ENCODE data around the gene ATP6AP1. TPM values are rescaled to one million over a fixed set of nuclear protein-coding genes. Genes with fewer than 3 reads are reported as not detected.
A peak's percentile ranks its signal among the peaks of the same experiment; 100 is the strongest.

Gene ATP6AP1
- total and polyA plus RNA-seq, 2 donors (not counting 1 experiment from before 2014, with no cell fraction given) = 59.8 to 89.7 TPM

- Histone ChIP-seq H3K4me3 (replicated peaks in 1 of 4; ENCODE audit: control extremely low read depth in 1 of 4, insufficient read depth in 1 of 4, low read depth in 3 of 4, low read length in 4 of 4) (no peak overlapping the region), H3K36me3 (ENCODE audit: control insufficient read depth, insufficient read depth, low read length) (peaks cover 8% of the 10 kb centered on the region), H3K4me2 (ENCODE audit: extremely low read depth, insufficient read depth, low read length) (no peak overlapping the region), H2AFZ (ENCODE audit: low read length) (no peak overlapping the region), H3K79me2 (ENCODE audit: control insufficient read depth, insufficient read depth, low read length) (peaks cover 16% of the 10 kb centered on the region), H3K4me1 (ENCODE audit: control insufficient read depth, extremely low read depth, insufficient read depth, low read length) (peaks cover under 1% of the 10 kb centered on the region), H3K9ac (ENCODE audit: insufficient read depth, low read length) (no peak overlapping the region), H3K27me3 (ENCODE audit: control insufficient read depth, insufficient read depth, low read length) (no peaks in the 10 kb centered on the region), H3K27ac (ENCODE audit: insufficient read depth, low read length) (no peak overlapping the region), H3K9me3 (ENCODE audit: control insufficient read depth, insufficient read depth, low read depth, low read length) (no peaks in the 10 kb centered on the region), H4K20me1 (ENCODE audit: control insufficient read depth, extremely low read depth, insufficient read depth, low read length) (no peaks in the 10 kb centered on the region)
- TF ChIP-seq EZH2 (IDR thresholded peaks at IDR 0.05; ENCODE audit: low read length, missing control alignments) (no peak), CTCF (conservative IDR thresholded peaks at IDR 0.05 in 1 of 2, IDR thresholded peaks at IDR 0.05 in 1 of 2; ENCODE audit: low read depth in 1 of 2, low read length in 2 of 2) (no peak)
- DNase-seq (ENCODE audit: low read depth in 2 of 2) = no peak
Measured at GRCh38 chrX:154450312-154450711, 21.8 kb downstream of the ATP6AP1 start.

GRCh38 chrX:154452823-154453222 is 24.3 kb downstream of the ATP6AP1 start:
- Histone ChIP-seq H3K27me3 (ENCODE audit: control insufficient read depth, insufficient read depth, low read length) (no peaks in the 10 kb centered on the region), H3K4me2 (ENCODE audit: extremely low read depth, insufficient read depth, low read length) (no peak overlapping the region), H2AFZ (ENCODE audit: low read length) (no peak overlapping the region), H3K4me1 (ENCODE audit: control insufficient read depth, extremely low read depth, insufficient read depth, low read length) (no peaks in the 10 kb centered on the region), H3K9me3 (ENCODE audit: control insufficient read depth, insufficient read depth, low read depth, low read length) (no peaks in the 10 kb centered on the region), H3K36me3 (ENCODE audit: control insufficient read depth, insufficient read depth, low read length) (peaks cover 6% of the 10 kb centered on the region), H3K9ac (ENCODE audit: insufficient read depth, low read length) (no peak overlapping the region), H3K4me3 (replicated peaks in 1 of 4; ENCODE audit: control extremely low read depth in 1 of 4, insufficient read depth in 1 of 4, low read depth in 3 of 4, low read length in 4 of 4) (no peak overlapping the region), H3K79me2 (ENCODE audit: control insufficient read depth, insufficient read depth, low read length) (no peaks in the 10 kb centered on the region), H3K27ac (ENCODE audit: insufficient read depth, low read length) (no peak overlapping the region), H4K20me1 (ENCODE audit: control insufficient read depth, extremely low read depth, insufficient read depth, low read length) (no peaks in the 10 kb centered on the region)
- no peak for DNase-seq (ENCODE audit: low read depth in 2 of 2)
- no peak for TF ChIP-seq CTCF (conservative IDR thresholded peaks at IDR 0.05 in 1 of 2, IDR thresholded peaks at IDR 0.05 in 1 of 2; ENCODE audit: low read depth in 1 of 2, low read length in 2 of 2)

GRCh38 chrX:154457491-154458115 is 29.1 kb downstream of the ATP6AP1 start:
- H4K20me1 ChIP-seq (ENCODE audit: control insufficient read depth, extremely low read depth, insufficient read depth, low read length) = no peaks in the 10 kb centered on the region
- no peaks in the 10 kb centered on the region for H3K4me1 ChIP-seq (ENCODE audit: control insufficient read depth, extremely low read depth, insufficient read depth, low read length)
- H3K9me3 ChIP-seq (ENCODE audit: control insufficient read depth, insufficient read depth, low read depth, low read length) = no peaks in the 10 kb centered on the region
- no peak overlapping the region for H3K27ac ChIP-seq (ENCODE audit: insufficient read depth, low read length)
- peak overlapping the region; percentile 27 to 51 (median 34) for H3K4me3 ChIP-seq (replicated peaks in 1 of 4; ENCODE audit: control extremely low read depth in 1 of 4, insufficient read depth in 1 of 4, low read depth in 3 of 4, low read length in 4 of 4)
- H3K9ac ChIP-seq (ENCODE audit: insufficient read depth, low read length) = peak overlapping the region; percentile 46
- H3K79me2 ChIP-seq (ENCODE audit: control insufficient read depth, insufficient read depth, low read length) = peaks cover 36% of the 10 kb centered on the region
- no peak overlapping the region for H2AFZ ChIP-seq (ENCODE audit: low read length)
- peaks cover 7% of the 10 kb centered on the region for H3K36me3 ChIP-seq (ENCODE audit: control insufficient read depth, insufficient read depth, low read length)
- peak overlapping the region; percentile 25 for H3K4me2 ChIP-seq (ENCODE audit: extremely low read depth, insufficient read depth, low read length)
- no peak for TF ChIP-seq EZH2 (IDR thresholded peaks at IDR 0.05; ENCODE audit: low read length, missing control alignments)
- no peak for TF ChIP-seq CTCF (conservative IDR thresholded peaks at IDR 0.05 in 1 of 2, IDR thresholded peaks at IDR 0.05 in 1 of 2; ENCODE audit: low read depth in 1 of 2, low read length in 2 of 2)
- DNase-seq (ENCODE audit: low read depth in 2 of 2) = no peak
- no peaks in the 10 kb centered on the region for H3K27me3 ChIP-seq (ENCODE audit: control insufficient read depth, insufficient read depth, low read length)
